Stimulated activated CD8-positive, alpha-beta memory T cell treated with anti-CD3 and anti-CD28 coated beads, Interleukin-15, amount 100 ng/mL, for 48 hours (primary cell): ENCODE measurements around the gene URM1.

Source experiments
- DNase-seq, 2 donors: peaks; one replicate each; pipeline ENCODE4 v3.0.0-alpha.2; 2020; ENCODE audit warnings: low read depth in 2 of 2

Gene URM1

DNA sequence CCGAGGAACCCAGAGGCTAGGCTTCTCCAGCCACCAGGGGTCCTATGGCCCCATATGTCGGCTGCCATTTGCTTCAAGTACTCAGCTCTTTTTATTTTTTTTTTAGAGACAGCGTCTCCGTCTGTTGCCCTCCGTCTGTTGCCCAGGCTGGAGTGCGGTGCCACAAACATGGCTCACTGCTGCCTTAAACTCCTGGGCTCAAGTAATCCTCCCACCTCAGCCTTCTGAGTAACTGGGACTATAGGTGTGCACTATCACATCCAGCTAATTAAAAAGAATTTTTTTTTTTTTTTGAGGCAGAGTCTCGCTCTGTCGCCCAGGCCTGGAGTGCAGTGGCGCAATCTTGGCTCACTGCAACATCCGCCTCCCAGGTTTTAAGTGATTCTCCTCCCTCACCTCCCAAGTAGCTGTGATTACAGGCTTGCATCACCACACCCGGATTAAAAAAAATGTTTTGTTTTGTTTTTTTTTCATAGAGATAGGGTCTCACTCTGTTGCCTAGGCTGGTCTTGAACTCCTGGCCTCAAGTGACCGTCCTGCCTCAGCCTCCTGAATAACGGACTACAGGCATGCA is 58.4 kb downstream of the URM1 start:
- no peak for DNase-seq

DNA sequence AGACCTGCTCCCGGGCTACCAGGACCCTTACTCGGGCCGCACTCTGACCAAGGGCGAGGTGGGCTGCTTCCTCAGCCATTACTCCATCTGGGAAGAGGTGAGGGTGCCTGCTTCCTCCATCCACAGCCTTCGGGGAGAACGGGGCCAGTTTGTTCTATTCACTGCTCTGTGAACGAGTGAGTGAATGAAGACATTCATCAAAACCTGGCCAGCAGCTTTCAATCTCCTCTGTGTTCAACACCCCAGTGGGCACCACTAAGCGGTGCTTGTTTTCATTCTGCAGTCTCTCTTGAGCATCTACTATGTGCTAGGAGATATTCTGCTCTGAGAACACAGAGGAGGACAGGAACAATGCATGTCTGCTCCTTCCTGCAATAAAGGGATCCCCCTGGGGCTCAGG is 60.0 kb downstream of the URM1 start:
- DNase-seq, result no peak

DNA sequence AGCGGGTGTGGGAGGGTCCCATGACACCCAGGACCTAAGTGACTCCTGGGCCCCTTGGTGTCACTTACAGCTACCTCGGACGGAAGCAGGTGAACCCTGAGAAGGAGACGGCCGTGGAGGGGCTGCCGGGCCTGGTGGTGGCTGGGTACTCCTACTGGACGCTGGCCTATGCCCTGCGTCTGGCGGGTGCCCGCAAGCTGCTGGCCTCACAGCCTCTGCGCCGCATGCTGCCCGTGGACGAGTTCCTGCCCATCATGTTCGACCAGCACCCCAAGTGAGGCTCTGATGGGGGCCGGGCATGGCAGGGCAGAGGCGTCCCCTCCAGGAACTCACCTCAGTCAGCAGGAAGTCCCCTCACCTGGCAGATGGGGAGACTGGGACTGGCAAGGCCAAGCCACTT is 63.2 kb downstream of the URM1 start:
- no peak for DNase-seq

DNA sequence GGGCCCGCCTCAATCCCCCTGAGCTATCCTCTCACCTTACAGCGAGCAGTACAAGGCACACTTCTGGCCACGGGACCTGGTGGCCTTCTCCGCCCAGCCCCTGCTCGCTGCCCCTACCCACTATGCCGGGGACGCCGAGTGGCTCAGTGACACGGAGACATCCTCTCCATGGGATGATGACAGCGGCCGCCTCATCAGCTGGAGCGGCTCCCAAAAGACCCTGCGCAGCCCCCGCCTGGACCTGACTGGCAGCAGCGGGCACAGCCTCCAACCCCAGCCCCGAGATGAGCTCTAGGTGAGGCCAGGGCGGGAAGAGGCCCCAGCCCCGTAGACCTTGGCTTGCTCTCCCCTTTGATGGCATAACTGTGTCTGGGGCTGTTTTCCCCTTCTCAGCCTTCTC is 64.4 kb downstream of the URM1 start:
- DNase-seq, result no peak

DNA sequence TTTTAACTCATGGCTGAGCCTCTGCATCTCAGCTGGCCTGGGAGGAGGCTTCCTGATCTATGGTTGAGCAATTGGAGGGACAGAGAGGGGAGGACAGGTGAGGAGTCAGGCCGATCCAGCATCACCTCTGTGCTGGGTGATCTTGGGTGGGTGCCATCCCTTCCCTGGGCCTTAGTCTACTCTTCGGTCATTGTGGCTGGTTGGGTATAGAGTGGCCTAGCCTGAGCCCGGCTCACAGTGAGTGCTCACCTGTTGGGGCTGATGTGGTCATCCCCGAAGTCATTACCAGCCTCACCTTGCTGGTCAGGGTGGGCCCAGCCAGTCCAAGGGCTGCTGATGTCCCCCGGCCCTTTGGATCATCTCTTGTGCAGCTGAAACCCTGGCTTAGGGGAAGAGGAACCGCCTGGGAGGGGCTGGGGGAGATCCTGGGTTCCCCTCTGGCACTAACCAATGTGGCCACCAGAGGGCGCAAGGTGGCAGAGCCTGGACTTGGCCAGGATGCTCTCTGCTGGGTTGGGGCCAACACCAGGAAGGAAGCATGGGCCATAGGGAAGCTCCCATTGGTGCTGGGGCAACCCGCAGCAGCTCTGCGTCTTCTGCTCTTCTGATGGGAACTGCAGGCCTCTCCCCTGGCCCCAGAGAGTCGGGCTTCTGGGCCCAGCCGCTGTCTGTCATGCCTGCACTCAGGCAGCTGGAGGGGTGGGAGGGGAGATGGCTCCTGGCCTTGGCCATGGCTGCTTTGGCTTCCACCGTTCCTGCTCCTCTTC is 67.4 kb downstream of the URM1 start:
- DNase-seq, result peak; percentile 48 to 59

DNA sequence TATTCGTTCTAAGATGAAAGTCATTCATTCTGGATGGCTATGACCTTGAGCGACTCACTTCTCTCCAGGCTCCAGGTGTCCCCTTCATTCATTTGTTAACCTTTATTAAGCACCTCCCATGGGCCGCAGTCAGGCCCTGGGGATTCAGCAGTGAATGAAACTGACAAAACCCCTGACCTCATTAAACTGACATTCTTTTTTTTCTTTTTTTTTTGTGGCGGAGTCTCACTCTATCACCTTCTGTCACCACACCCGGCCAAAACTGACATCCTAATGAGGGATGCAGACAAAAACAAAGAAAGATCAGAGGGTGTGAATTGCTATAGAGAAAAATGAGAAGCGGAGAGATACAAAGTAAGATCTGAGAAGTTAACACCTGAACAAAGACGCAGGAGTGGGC is 68.1 kb downstream of the URM1 start:
- no peak for DNase-seq
